K562 (cell line): ENCODE data around the gene EFCAB9. TPM values are rescaled to one million over a fixed set of nuclear protein-coding genes. Genes with fewer than 3 reads are reported as not detected.

Source experiments
- ATAC-seq: fragments of 200-7000 bp; cut with Tn5 transposase; 3 replicates; pipeline ENCODE4 v1.9.1; 2020; ENCODE audit warnings: moderate library complexity
- BruUV-seq: library from RNA; stranded (reverse); fragments of 400-500 nt; replicated peaks from 2 replicates; lab custom pipeline; 2021; lab: Mats Ljungman, UMichigan
- CTCF ChIA-PET: fragments of 300-600 bp; formaldehyde crosslinking; extraction: SDS; loops from one replicate; lab custom pipeline; 2021; ENCODE audit warnings: low intra/inter-chr PET ratio; lab: Yijun Ruan, JAX
- POLR2A ChIA-PET: fragments of 300-600, 350-650 bp; sonication (Branson Sonifier 250); formaldehyde crosslinking; extraction: SDS; loops from one replicate; lab custom pipeline; 2021; ENCODE audit warnings: antibody characterized with exemption, inconsistent platforms; lab: Yijun Ruan, JAX
- DNase-seq, 4 experiments: peaks; one replicate each; pipeline versions ENCODE4 v3.0.0 to v3.0.0-alpha.2; 2011 to 2018; ENCODE audit warnings: low spot score in 3 of 4, mixed read lengths in 3 of 4; ENCODE audit errors: extremely low read depth in 1 of 4
- FAIRE-seq: peaks from 2 replicates; lab custom pipeline; 2011; peaks lifted over from hg19 to GRCh38; lab: Jason Lieb, UNC
- H2AFZ ChIP-seq: 2 replicates; pipeline ENCODE4 v1.6.0; 2011; ENCODE audit warnings: low read depth, low read length, control low read depth, inconsistent platforms
- H3K27ac ChIP-seq: fragments of 200-600 bp; 3 replicates; pipeline ENCODE4 v1.8.0; 2011; ENCODE audit warnings: low read depth, mild to moderate bottlenecking, control low read depth, inconsistent platforms, low read length, moderate library complexity, mixed read lengths; ENCODE audit errors: extremely low read depth
- H3K27me3 ChIP-seq, 2 experiments: fragments of 300-600 bp in 1 of 2; 2 replicates in 1 of 2; 3 replicates in 1 of 2; pipeline versions ENCODE4 v1.6.0 to v1.8.0; 2011; ENCODE audit warnings: inconsistent platforms in 2 of 2, low read length in 2 of 2, mild to moderate bottlenecking in 1 of 2, mixed read lengths in 1 of 2, moderate library complexity in 1 of 2; ENCODE audit not compliant: control insufficient read depth in 2 of 2, insufficient read depth in 2 of 2
- H3K36me3 ChIP-seq: fragments of 300-600 bp; 3 replicates; pipeline ENCODE4 v1.8.0; 2011; ENCODE audit warnings: mild to moderate bottlenecking, low read length, inconsistent platforms; ENCODE audit not compliant: control insufficient read depth, insufficient read depth
- H3K4me1 ChIP-seq, 2 experiments: fragments of 200-600 bp in 1 of 2; replicated peaks in 1 of 2; 2 replicates in 1 of 2; 3 replicates in 1 of 2; pipeline versions ENCODE4 v1.5.1 to v1.8.0; 2011; ENCODE audit warnings: inconsistent platforms in 2 of 2, low read length in 2 of 2, mild to moderate bottlenecking in 1 of 2, mixed read lengths in 1 of 2, moderate library complexity in 1 of 2; ENCODE audit not compliant: control insufficient read depth in 2 of 2, insufficient read depth in 2 of 2
- H3K4me2 ChIP-seq: 2 replicates; pipeline ENCODE4 v1.6.1; 2011; ENCODE audit warnings: low read length, control low read depth, inconsistent platforms, mixed read lengths; ENCODE audit not compliant: insufficient read depth
- H3K4me3 ChIP-seq: fragments of 200-600 bp; sonication (generic), shearing (Covaris generic); 2 replicates; pipeline ENCODE4 v1.5.1; 2016; ENCODE audit warnings: control low read depth, inconsistent platforms
- H3K79me2 ChIP-seq: fragments of 200-600 bp; 3 replicates; pipeline ENCODE4 v1.8.0; 2011; ENCODE audit warnings: low read length, inconsistent platforms; ENCODE audit not compliant: control insufficient read depth, insufficient read depth
- H3K9ac ChIP-seq, 2 experiments: 2 replicates each; pipeline versions ENCODE4 v1.6.0 to v1.6.1; 2011; ENCODE audit warnings: low read depth in 2 of 2, low read length in 2 of 2, control low read depth in 1 of 2, inconsistent platforms in 1 of 2, mild to moderate bottlenecking in 1 of 2, mixed read lengths in 1 of 2; ENCODE audit not compliant: insufficient read depth in 1 of 2
- H3K9me1 ChIP-seq: one replicate; pipeline ENCODE4 v1.6.0; 2011; ENCODE audit warnings: inconsistent platforms, mild to moderate bottlenecking, low read length, moderate library complexity; ENCODE audit not compliant: control insufficient read depth, insufficient read depth
- H3K9me3 ChIP-seq: replicated peaks from 2 replicates; pipeline ENCODE4 v1.5.1; 2011; ENCODE audit warnings: low read depth, low read length, inconsistent platforms; ENCODE audit not compliant: control insufficient read depth, insufficient read depth
- H4K20me1 ChIP-seq: replicated peaks from 2 replicates; pipeline ENCODE4 v1.6.1; 2011; ENCODE audit warnings: low read length, inconsistent platforms, mixed read lengths; ENCODE audit not compliant: control insufficient read depth, insufficient read depth
- ARNT ChIP-seq, 2 experiments: fragments of 450-650 bp; IDR thresholded peaks; 2 replicates each; pipeline ENCODE4 v1.6.1; 2016; ENCODE audit warnings: mild to moderate bottlenecking in 1 of 2
- CHD1 ChIP-seq: fragments of 200-600 bp; sonication (generic); IDR thresholded peaks from one replicate; pipeline ENCODE4 v1.6.1; 2012; ENCODE audit warnings: mild to moderate bottlenecking, moderate library complexity, low read length, inconsistent platforms
- CXXC5 ChIP-seq: fragments of 250-450 bp; sonication (Bioruptor Pico); IDR thresholded peaks from 2 replicates; pipeline ENCODE4 v1.8.0; 2022; ENCODE audit warnings: inconsistent platforms, mild to moderate bottlenecking, moderate library complexity
- EGR1 ChIP-seq: fragments of 450-650 bp; conservative IDR thresholded peaks from 2 replicates; pipeline ENCODE4 v1.6.1; 2017; ENCODE audit warnings: mild to moderate bottlenecking
- ETS2 ChIP-seq: IDR thresholded peaks from 2 replicates; pipeline ENCODE4 v1.6.1; 2016; ENCODE audit warnings: borderline replicate concordance, missing genetic modification characterization, mild to moderate bottlenecking, moderate library complexity, missing compliant biosample characterization; ENCODE audit not compliant: poor library complexity, severe bottlenecking
- FOXM1 ChIP-seq, 2 experiments: fragments of 450-650 bp in 1 of 2; sonication (generic) in 1 of 2; formaldehyde crosslinking in 1 of 2; IDR thresholded peaks; 2 replicates each; pipeline versions ENCODE4 v1.6.1 to v1.9.0; 2017 to 2022; ENCODE audit warnings: low read depth in 2 of 2, mild to moderate bottlenecking in 2 of 2, missing genetic modification reagents in 1 of 2, moderate library complexity in 1 of 2
- GATA2 ChIP-seq: sonication (generic); formaldehyde crosslinking; IDR thresholded peaks from 2 replicates; pipeline ENCODE4 v1.4.0; 2020; ENCODE audit warnings: mild to moderate bottlenecking, missing genetic modification reagents
- KLF10 ChIP-seq: fragments of 250-450 bp; sonication (Bioruptor Pico); IDR thresholded peaks from 2 replicates; pipeline ENCODE4 v1.6.1; 2021; ENCODE audit warnings: matching md5 sums
- NBN ChIP-seq: fragments of 450-650 bp; IDR thresholded peaks from 2 replicates; pipeline ENCODE4 v1.6.1; 2016; ENCODE audit warnings: low read depth, mild to moderate bottlenecking
- NCOR1 ChIP-seq: fragments of 450-650 bp; IDR thresholded peaks from 2 replicates; pipeline ENCODE4 v1.6.1; 2016; ENCODE audit warnings: mild to moderate bottlenecking, moderate library complexity
- NUFIP1 ChIP-seq: fragments of 450-650 bp; IDR thresholded peaks from 2 replicates; pipeline ENCODE4 v1.6.1; 2018; ENCODE audit not compliant: partially characterized antibody
- POU5F1 ChIP-seq: fragments of 150-350 bp; IDR thresholded peaks from 2 replicates; pipeline ENCODE4 v1.6.1; 2014; ENCODE audit warnings: borderline replicate concordance, low read length, low read depth, mild to moderate bottlenecking; ENCODE audit not compliant: partially characterized antibody
- RAD21 ChIP-seq, 2 experiments: fragments of 250-450 bp in 1 of 2; fragments of 450-650 bp in 1 of 2; sonication (Bioruptor Pico) in 1 of 2; formaldehyde crosslinking in 1 of 2; IDR thresholded peaks in 1 of 2; conservative IDR thresholded peaks in 1 of 2; 2 replicates each; pipeline versions ENCODE4 v1.4.0 to v1.8.0; 2020 to 2022; ENCODE audit warnings: mild to moderate bottlenecking in 2 of 2, moderate library complexity in 1 of 2
- SOX6 ChIP-seq: fragments of 450-650 bp; IDR thresholded peaks from 2 replicates; pipeline ENCODE4 v1.6.1; 2014; ENCODE audit warnings: mild to moderate bottlenecking
- TAL1 ChIP-seq: fragments of 450-650 bp; IDR thresholded peaks from 2 replicates; pipeline ENCODE4 v1.6.1; 2016; ENCODE audit warnings: mild to moderate bottlenecking
- THRAP3 ChIP-seq: fragments of 450-650 bp; IDR thresholded peaks from 2 replicates; pipeline ENCODE4 v1.6.1; 2016; ENCODE audit warnings: mild to moderate bottlenecking, inconsistent platforms, borderline replicate concordance
- U2AF1 ChIP-seq: fragments of 200-400 bp; formaldehyde crosslinking; optimal IDR thresholded peaks from 2 replicates; pipeline ENCODE3; 2017; ENCODE audit warnings: mild to moderate bottlenecking, low read depth, low read length, moderate library complexity
- ZFP1 ChIP-seq: fragments of 450-650 bp; formaldehyde crosslinking; IDR thresholded peaks from 2 replicates; pipeline ENCODE4 v1.4.0; 2020; ENCODE audit warnings: mild to moderate bottlenecking, mixed read lengths
- ZKSCAN8 ChIP-seq: fragments of 200-800 bp; sonication (Bioruptor generic); IDR thresholded peaks from 2 replicates; pipeline ENCODE4 v1.6.1; 2016; ENCODE audit warnings: missing genetic modification characterization, missing compliant biosample characterization
- ZNF174 ChIP-seq: fragments of 250-450 bp; sonication (Bioruptor Pico); IDR thresholded peaks from 2 replicates; pipeline ENCODE4 v1.4.0; 2020; ENCODE audit warnings: mild to moderate bottlenecking
- ZNF175 ChIP-seq: fragments of 200-800 bp; sonication (Bioruptor generic); IDR thresholded peaks from 2 replicates; pipeline ENCODE4 v1.6.1; 2016; ENCODE audit warnings: low read depth, mild to moderate bottlenecking, missing genetic modification characterization, missing compliant biosample characterization
- WGBS: fragments of 100-300 bp; shearing (Covaris generic); methylation state at CpG from one replicate; pipeline ENCODE4 v1.1.6; 2016; ENCODE audit warnings: low coverage, mixed read lengths; ENCODE audit not compliant: insufficient coverage; ENCODE audit errors: missing lambda C conversion rate; 5-methylcytosine and 5-hydroxymethylcytosine counted together
- in situ Hi-C: fragments of 300-500 bp; cut with MboI; formaldehyde crosslinking; loops from 4 replicates; pipeline ENCODE4 v1.15.0; 2018; ENCODE audit warnings: inconsistent platforms, mixed read lengths
- intact Hi-C: fragments of 100-400 bp; cut with micrococcal nuclease; formaldehyde crosslinking; loops from 2 replicates; pipeline ENCODE4 v1.14.2; 2022
- polyA plus RNA-seq, 8 experiments: library from polyadenylated mRNA; depleted of rRNA in 4 of 8; stranded (reverse) in 5 of 8; unstranded in 3 of 8; fragments of >200 nt; fragmentation: Nextera tagmentation in 2 of 8; fragmentation: Illumina TruSeq in 1 of 8; extraction: Ambion mirVana in 2 of 8; extraction: Trizol in 1 of 8; gene quantifications; 2 replicates each; pipeline versions ENCODE4 v1.2.1 to v1.2.3, GENCODE V29; 2011 to 2014; ENCODE audit warnings: inconsistent platforms in 1 of 8, missing spikeins in 1 of 8
- total RNA-seq, 7 experiments: library from RNA; depleted of rRNA in 6 of 7; stranded (reverse); fragments of >200 nt in 6 of 7; fragmentation: Illumina TruSeq in 2 of 7; extraction: Trizol in 2 of 7; gene quantifications; 2 replicates each; pipeline versions ENCODE4 v1.2.1 to v1.2.3, GENCODE V29; 2011 to 2021; ENCODE audit warnings: low replicate concordance in 1 of 7
- TF ChIP-seq, protein P1 (sequence below), 2 experiments: IDR thresholded peaks; 2 replicates each; pipeline ENCODE4 v1.6.1; 2012; ENCODE audit warnings: improper control_type of control experiment in 2 of 2, low read depth in 2 of 2, low read length in 2 of 2, borderline replicate concordance in 1 of 2

EFCAB9 gene
- total and polyA plus RNA-seq, 9 of the 15 experiments (the other 6 are each of a cell fraction or from before 2014, with no cell fraction given) = not detected

DNA sequence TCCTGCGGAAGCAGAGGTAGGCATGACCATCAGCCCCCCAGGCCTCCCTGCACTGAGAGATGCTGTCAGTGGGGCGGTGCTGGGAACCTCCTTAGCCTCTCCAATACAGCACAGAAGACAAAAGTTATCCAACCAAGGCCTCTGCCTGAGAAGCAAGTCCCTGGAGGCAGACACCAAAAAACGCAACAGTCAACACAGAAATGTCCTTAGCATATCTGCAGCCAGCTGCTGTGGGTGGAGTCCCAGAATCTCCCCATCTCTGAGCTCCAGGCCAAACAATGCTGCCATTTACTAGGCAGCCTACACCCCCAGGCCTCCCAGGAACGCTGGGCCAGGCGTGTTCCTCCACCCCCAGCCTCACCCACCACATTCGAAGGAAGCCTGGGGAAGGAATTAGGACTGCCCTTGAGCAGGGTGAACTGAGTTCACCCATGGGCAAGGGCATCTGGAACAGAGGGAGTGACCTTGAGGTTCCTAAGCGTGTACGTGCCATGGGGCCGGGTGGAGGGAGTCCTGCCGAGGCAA, 49.6 kb upstream of the EFCAB9 start:
- H3K4me3 ChIP-seq = no peak overlapping the region
- peak overlapping the region; percentile 79 for H2AFZ ChIP-seq
- DNase-seq = peak; percentile 72 to 91 (median 78)
- H3K27me3 ChIP-seq = no peaks in the 10 kb centered on the region
- no TSS peak for BruUV-seq
- 14% methylated on average over 10 of the region's 10 CpGs for WGBS
- FAIRE-seq = peak; percentile 85
- H4K20me1 ChIP-seq = no peaks in the 10 kb centered on the region
- H3K9me3 ChIP-seq = no peaks in the 10 kb centered on the region
- peak; percentile 88 for ATAC-seq
- H3K4me2 ChIP-seq = peak overlapping the region; percentile 63
- in situ Hi-C loops = no loop called here
- H3K36me3 ChIP-seq = no peaks in the 10 kb centered on the region; the same call in 2 of the 3 replicates
- POLR2A ChIA-PET = interaction anchor here (0.6 to 1.4 kb wide), 2 partner anchors 12 kb away, joined by 3 to 4 read pairs; no protein-coding TSS in a partner anchor
- peak overlapping the region; percentile 27 to 83; a peak in 3 of 4 replicates for H3K9ac ChIP-seq
- H3K79me2 ChIP-seq = no peaks in the 10 kb centered on the region; the same call in 2 of the 3 replicates
- intact Hi-C loops = loop anchor here (5.0 kb wide), 1 partner anchor 43 kb away; the partner anchor contains the start of gene STK10
- no peaks in the 10 kb centered on the region for H3K9me1 ChIP-seq
- peak overlapping the region; percentile 67 for H3K27ac ChIP-seq
- peaks cover 53 to 56% of the 10 kb centered on the region in 2 experiments; a peak in 4 of 5 replicates for H3K4me1 ChIP-seq
- CTCF ChIA-PET = no interaction called here
- TF ChIP-seq GATA2 (CRISPR knock-in tag) (peak; percentile 87), ZKSCAN8 (no peak), CHD1 (no peak), ZFP1 (CRISPR knock-in tag) (no peak), ETS2 (tag) (no peak), THRAP3 (no peak), EGR1 (peak; percentile 79), POU5F1 (no peak), TAL1 (peak; percentile 71), ARNT (IDR thresholded peaks at IDR 0.05) (peak in 1 of 2 experiments; percentile 26; a peak in 1 of 4 replicates), RAD21 (CRISPR knock-in tag; conservative IDR thresholded peaks at IDR 0.05 in 1 of 2, IDR thresholded peaks at IDR 0.05 in 1 of 2) (no peak), CXXC5 (CRISPR knock-in tag) (peak; percentile 62), NBN (no peak), SOX6 (peak; percentile 69), U2AF1 (no peak), FOXM1 (IDR thresholded peaks at IDR 0.05; ENCODE audit: low read depth) (peak; percentile 54; the same call in 1 of the 2 replicates), FOXM1 (CRISPR knock-in tag; IDR thresholded peaks at IDR 0.05; ENCODE audit: low read depth) (no peak), ZNF174 (CRISPR knock-in tag) (no peak), ZNF175 (CRISPR knock-in tag) (no peak), NCOR1 (peak; percentile 68), NUFIP1 (no peak), KLF10 (CRISPR knock-in tag) (no peak)
- TF ChIP-seq, protein P1, sequence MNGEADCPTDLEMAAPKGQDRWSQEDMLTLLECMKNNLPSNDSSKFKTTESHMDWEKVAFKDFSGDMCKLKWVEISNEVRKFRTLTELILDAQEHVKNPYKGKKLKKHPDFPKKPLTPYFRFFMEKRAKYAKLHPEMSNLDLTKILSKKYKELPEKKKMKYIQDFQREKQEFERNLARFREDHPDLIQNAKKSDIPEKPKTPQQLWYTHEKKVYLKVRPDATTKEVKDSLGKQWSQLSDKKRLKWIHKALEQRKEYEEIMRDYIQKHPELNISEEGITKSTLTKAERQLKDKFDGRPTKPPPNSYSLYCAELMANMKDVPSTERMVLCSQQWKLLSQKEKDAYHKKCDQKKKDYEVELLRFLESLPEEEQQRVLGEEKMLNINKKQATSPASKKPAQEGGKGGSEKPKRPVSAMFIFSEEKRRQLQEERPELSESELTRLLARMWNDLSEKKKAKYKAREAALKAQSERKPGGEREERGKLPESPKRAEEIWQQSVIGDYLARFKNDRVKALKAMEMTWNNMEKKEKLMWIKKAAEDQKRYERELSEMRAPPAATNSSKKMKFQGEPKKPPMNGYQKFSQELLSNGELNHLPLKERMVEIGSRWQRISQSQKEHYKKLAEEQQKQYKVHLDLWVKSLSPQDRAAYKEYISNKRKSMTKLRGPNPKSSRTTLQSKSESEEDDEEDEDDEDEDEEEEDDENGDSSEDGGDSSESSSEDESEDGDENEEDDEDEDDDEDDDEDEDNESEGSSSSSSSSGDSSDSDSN (IDR thresholded peaks at IDR 0.05; ENCODE audit: borderline replicate concordance in 1 of 2, low read depth in 2 of 2, low read length in 2 of 2) = 0 out of 4 replicates have a peak, but pooled peaks of 1 of the 2 experiments have one; percentile 56
